Activated CD4-positive, alpha-beta T cell treated with anti-CD3 and anti-CD28 coated beads, Interleukin-2, Interleukin-4, amounts not matched to agents 100 ng/mL and 50 ng/mL, durations not matched to agents 16 hours and 8 hours (primary cell): ENCODE results near the gene PBX1.
"Not testable (repeated sequence)": the region's sequence is repeated elsewhere in the genome, so short reads cannot be mapped to it uniquely, and the experiment has no call there.

Experiments used
- DNase-seq: peaks from one replicate; pipeline ENCODE4 v3.0.0-alpha.2; 2020; ENCODE audit warnings: low spot score

The PBX1 gene

DNA sequence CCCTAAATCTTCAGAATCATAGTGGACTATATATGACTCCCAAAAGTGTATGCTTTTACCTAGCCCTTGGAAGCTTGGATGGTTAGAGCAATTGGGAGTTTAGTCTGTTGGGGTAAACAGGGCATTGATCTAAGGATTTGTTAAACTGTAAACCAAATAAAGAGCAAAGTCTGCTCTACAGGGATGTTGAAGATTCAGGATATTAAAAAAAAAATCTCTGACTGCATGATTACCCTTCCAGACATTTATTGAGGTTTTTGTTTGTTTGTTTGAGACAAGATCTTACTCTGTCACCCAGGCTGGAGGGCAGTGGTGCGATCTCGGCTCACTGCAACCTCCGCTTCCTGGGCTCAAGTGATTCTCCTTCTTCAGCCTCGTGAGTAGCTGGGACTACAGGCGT lies 31.6 kb downstream of the PBX1 start:
- no peak for DNase-seq

DNA sequence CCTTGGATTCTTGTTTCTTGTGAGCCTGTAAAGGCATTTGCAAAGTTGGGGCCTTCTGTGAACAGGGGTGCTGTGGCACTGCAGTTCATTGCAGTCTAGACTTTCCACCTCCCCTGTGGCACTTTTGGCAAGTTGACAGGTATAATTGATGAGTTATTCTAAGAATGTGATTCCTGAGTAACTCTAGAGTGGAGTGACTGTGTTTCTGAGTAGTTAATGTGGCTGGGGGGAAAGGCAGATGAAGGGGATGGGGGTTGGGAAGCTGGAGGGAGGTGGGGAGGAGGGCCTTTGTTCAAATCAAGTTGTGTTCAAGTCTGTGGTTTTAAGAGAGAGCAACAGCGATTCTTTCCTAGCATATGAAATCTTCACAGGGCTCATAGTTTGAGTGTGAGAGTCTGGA lies 32.9 kb downstream of the PBX1 start:
- no peak for DNase-seq

DNA sequence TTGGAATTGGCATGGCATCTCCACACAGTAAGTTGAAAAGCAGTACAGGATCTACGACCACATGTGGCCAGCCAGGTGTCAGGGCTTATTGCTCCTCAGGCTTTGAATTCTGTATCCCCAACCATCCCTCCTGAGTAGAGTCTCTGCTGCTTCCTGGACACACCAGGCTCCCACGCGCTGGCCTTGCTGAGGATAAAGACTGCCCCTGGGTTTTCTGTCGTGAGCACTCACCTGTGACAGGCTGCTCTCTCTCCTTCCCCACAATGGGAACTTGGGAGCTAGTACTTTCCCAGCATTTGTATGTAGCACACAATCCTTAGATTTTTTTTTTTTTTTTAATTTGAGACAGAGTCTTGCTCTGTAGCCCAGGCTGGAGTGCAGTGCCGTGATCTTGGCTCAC lies 33.6 kb downstream of the PBX1 start:
- no peak for DNase-seq

DNA sequence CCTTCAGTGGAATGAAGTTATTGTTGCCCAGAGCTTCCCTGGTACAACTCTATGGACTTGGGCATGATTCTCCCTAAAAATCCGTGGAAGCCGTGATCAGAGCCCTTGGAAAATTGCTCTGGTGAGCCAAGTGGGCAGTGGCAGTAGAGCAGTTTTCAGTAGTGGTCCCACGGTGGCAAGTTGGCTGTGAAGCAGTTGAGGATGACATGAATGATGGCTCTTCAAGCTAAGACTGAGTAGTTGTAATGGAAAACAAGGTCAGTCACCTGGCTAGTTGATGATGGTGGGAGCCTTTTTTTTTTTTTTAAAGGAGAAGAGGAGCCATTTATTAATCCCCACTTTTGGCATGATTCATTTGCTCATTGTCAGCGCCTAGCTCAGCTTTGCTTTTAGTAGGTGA lies 36.2 kb downstream of the PBX1 start:
- DNase-seq = no peak

DNA sequence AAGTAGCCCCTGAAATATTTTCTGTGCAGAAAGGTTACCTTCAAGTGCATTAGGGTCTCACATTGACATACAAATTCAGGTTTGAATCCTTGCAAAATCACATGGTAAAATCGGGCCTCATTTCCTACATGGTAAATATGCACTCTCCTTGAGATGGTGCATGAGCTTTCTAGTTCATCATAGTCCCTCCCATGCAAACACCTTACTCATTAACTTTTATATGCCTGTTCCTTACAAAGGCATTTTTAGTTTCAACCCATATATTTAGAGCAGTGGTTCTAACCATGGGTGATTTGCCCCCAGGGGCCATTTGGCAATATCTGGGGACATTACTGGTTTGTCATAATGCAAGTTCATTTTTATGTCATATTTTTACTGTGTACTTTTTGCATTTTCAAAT lies 37.2 kb downstream of the PBX1 start:
- DNase-seq = no peak

DNA sequence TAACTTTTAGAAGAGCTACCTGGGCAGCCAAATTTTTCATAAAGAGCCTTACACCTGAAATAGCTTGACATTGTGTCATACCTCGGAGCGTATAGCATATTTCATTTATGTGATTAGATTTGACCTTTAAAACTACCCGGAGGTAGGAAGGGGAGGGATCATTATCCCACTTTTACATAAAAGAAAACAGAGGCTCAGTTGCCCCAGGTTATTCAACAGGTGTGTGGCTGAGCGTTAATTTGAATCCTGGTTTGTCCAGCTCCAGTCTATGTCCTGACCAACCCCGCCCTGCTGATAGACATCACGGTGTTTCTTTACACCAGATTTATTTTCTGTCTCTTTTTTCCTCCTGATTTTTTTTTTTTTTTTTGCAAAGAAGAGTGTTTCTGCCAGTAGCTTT lies 39.7 kb downstream of the PBX1 start:
- no peak for DNase-seq

DNA sequence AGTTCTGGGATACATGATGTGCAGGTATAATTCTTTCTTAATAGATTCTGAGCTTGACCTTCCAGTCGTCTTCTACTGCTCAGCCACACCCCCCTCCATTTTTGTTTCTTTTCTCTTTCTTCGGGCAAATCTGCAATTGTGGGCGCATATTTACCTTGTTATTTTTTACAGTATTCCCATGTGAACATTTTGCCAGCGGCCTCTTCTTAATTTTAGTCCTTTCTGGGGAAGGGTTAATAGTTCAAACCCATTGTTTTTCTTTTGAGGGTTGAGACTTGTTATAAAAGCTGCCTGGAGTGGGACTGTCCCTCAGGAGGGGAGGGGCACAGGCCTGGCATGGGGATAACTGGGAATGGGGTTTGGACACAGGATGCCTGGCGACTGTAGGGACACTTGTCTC lies 40.3 kb downstream of the PBX1 start:
- DNase-seq = no peak

DNA sequence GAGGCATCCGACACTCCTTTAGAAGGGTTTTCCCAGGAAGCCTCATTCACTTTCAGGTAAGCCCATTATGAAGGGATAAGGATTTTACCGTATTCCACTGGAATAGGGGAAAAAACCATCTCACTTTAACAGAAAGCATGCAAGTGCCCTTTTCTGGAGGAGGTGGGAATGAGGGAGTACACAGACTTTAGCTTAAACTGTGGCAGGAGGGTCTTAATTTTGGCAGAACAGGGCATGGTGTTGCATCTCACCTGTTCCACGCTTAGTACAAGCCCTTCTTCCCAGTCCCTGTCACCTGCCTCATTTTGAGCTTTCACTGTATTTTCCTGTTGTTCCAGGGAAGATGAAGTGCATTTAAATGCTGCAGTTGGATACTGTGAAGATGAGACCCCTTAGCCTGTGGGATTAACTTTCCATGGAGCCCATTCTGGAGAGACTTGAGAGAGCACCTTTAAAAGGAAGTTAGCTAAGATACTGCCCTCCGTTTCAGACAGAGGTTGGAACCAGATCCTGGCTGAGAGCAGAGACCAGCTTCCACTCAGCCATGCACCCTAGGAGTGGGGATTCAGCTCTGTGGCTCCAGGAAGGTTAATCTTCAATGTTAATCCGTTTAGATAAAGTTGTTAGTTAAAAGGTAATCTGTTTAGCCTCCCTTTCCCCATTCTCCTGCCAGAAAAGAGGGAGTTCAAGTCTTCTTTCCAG lies 42.6 kb downstream of the PBX1 start:
- no peak for DNase-seq

DNA sequence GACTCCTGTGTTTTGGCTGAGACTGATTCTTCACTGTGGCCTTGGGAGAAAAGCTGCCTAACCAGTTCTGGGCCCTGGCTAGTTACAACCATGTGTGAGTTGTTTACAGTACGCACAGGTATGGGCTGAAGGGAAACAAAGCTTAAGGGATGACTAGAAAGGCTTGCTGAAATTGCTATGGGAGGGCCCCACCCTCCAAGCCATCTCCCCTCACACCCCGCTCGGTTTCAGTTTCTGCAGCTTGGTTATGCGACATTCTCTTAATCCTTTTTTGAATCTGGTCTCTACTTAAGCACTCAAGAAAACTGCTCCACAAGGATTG lies 43.1 kb downstream of the PBX1 start:
- no peak for DNase-seq

DNA sequence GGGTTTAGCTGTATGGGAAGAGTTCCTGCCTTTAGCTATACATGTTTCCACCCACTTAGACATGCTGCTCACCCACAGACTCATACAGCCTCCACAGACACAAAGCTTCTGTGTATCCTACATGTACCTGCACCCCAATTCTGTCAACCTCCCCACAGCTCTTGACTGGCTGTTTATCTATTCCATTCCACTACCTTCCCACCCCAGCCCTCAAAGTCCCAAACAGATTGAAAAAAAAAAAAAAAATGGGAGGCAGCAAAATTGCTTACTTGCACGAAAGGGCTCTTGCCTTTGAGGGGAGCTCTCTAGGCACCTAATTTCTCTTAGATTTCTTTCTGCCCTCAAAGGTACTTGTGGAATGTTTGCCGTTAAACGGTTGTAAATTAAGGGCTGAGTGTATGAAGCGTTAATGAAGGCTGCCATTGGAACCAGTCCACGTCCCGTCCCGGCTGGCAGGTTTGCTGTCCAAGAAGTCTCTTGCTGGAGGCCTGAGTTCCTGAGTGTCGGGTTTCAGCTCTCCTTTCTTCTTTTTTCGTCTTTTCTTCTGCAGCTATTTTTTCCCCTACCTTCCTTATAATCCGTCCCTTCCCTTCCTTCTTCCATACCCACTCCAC lies 43.6 kb downstream of the PBX1 start:
- DNase-seq = no peak

DNA sequence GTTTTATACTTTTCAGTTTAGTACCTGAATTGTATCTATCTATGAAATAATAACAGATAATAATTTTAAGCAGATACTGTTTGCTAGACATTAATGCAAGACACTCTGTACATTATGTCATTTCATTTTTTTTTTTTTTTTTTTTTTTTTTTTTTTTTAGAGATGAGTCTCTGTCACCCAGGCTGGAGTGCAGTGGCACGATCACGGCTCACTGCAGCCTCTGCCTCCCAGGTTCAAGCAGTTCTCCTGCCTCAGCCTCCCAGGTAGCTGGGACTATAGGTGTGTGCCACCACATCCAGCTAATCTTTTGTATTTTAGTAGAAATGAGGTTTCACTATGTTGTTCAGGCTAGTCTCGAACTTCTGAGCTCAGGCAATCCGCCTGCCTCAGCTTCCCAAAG lies 44.8 kb downstream of the PBX1 start:
- not testable (repeated sequence) for DNase-seq

DNA sequence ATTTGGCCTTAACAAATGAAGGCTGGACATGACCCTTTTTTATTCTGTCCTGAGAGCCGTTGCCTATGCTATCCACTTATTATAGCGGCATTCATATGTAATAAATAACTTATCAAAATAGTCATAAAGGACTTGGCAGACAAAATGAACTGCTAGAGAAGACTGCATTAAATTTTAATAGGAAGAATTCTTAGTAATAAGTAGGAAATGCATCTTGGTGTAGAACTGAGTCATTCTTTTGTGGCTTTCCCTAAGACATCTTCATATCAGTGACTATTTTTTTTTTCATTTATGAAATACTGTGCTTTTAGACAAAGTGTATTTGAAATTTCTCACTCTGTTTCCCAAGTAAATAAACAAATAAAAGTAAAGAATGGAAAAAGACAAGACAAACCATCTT lies 45.6 kb downstream of the PBX1 start:
- no peak for DNase-seq

DNA sequence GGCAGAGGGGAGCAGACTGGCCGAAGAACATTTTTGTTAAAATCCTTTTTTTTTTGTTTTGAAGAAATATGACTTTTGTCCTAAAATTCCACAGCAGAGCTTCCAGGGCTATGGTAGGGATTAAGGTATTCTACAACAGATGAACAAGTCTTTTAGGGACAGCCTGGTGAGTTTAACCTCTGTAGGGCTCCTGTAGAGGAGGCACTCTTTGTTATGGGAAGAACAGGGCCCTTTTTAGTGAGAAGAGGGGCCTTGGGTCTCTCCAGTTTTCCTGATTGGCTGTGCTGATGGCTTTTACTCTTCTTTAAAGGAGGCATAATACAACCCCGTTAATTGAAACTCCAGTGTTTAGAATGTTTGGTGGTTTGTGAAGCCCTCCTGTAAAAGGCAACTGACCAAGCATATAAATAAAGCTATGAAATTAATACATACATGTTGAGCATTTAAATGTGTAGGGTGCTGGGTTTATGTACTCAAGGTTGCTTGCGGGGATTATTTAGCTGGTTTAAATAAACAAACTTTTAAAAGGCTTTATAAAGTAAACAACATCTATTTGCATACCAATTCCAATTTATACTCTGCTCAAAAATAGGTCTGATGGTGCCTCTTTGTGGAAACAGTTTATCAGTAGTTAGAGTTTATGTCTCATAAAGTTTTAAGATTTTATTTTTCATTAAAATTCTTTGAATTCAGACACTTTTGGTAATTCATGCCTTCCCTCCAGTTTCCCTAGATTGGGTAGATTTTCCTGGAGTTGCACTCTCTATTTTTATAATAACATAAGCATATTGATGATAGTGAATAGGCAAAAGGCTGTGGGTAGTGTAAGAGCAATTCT lies 46.5 kb downstream of the PBX1 start:
- no peak for DNase-seq

DNA sequence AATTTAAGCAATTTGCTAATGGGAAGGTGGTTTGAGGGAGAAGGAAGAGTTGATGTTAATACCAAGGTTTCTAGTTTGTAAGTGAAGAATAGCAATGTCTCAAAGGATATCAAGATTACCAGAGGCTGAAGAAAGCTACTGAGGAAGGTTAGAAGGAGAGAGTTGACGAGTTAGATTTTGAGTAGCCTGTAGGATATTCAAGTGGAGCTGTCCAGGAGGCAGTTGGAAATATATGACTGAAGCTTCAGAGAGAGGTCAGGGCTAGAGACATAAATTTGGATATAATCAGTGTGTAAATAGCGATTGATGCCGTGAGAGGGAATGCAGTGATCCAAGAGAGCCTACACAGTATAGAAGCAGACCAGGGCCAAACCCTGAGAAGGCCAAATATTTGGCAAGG lies 48.4 kb downstream of the PBX1 start:
- no peak for DNase-seq

DNA sequence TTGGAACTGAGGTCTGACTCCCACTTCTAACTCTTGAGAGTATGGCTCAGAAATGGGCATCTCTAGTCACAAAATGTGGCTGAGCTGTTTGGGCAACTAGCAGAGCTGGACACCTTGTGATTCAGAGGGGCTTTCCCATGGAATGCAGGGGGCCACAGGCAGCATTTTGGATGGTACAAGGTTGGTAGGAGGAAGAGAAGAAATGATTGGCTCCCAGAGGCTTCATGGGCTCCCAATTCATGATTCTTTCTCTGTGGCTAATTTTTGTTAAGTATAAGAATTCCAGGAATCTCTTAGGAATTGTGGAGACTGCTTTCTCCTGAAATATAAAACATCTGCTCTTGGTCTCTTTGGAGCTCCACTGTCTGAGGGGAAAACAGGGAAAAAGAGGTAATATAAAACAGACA lies 49.7 kb downstream of the PBX1 start:
- no peak for DNase-seq

DNA sequence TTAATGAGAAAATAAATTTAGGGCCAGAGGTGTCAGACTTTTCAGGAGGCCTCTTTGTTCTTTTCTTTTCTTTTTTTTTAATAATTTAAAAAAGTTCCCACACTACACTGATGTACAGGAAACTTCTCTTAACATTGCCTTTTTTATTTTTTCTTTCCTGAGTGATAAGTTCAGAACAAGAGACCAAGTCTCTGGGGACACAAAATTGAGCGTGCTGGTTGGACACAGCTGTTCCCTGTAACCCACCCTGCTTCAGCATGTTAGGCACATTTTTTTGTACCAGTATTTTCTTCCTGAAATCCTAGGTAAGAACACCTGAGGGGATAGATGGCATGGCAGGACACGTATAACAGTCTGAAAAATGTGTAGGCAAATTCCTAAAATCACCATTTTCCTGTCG lies 50.1 kb downstream of the PBX1 start:
- no peak for DNase-seq

DNA sequence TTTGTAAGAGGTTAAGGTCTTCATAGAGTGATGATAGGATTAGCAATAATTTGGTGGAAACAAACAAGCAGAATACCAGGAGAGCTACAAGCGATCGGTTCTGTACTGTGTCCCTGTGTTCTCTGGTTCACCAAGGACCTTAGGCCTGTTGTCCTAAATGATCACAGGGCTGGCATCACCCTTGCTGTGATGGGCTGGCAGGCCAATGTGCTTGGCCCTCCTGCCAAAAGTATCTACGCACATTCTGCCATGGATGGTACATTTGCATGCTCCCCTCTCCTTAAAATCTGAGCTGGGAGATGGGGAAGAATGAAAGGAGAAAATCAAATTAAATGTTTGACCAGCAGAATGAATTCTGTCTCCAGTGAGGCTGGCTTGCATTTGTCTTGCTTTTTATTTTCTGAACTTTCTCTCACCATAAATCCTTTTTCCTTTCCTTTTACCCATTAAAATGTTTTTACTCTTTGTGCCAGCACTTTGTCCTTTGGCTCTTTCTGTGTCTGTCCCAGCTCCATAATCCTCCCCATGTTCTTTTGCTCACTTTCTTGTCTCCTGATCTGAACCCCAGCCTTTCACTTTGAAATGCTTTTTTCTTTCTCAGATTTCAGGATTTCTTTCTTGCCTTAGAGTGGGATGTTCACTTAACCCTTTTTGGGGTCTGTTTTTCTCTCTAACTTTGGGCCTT lies 51.7 kb downstream of the PBX1 start:
- no peak for DNase-seq

DNA sequence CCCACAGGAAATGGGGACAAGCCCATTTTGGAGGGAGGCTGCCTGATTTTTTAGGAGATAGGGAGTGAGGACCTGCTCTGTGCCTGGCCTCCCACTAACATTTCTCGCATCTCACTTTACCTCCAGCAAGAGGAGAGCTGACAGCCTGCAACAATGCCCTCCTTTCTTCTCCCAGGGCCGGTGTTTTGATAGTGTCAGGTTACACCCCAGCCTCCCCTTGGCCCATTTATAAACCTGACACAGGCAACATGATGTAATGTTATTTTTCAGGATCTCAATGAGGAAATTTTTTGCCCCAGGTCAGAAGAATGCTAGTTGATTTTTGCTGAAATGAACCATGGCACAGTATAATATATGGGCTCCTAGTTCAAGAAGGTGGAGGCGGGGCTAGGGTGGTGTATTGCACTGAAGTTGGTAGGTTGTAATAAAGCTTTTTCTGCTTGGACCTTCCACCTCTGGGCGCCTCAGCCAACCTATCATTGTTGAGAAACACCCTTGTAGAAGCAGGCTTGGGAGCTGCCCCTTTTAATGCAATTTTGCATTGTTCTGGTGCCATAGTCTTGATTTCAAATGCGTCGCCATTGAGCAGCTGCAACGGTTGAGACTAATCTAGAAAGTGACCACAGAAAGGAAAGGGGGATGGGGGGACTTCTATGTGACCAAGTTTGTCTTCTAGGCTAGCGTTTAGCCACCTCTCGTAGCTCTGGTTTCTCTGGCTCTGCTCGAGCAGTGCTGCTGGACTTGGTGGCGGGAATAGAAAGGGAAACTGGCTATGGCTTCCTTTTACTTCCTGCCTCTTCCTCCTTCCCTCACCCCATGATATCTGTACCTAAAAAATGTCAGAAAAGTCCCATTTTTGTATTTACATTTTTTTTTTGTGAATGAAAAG lies 53.0 kb downstream of the PBX1 start:
- no peak for DNase-seq

DNA sequence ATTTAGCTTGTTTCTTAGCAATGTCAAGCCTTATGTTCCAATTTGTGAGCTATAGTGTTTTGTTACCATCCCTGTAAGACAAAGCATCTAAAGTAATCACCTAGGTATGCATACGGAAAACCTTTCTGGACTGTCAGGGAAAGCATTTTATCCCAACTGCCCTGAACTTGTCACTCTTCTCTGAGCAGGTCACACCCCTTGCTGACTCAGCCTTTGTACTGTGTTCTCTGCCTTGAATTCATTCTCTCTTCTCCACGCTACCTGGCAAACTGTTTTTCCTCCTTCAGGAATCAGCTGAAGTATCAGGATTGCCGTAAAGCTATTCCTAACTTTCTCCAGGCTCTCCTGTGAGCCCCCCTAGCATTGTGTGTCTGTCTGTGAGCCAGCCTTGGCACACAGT lies 54.2 kb downstream of the PBX1 start:
- no peak for DNase-seq

DNA sequence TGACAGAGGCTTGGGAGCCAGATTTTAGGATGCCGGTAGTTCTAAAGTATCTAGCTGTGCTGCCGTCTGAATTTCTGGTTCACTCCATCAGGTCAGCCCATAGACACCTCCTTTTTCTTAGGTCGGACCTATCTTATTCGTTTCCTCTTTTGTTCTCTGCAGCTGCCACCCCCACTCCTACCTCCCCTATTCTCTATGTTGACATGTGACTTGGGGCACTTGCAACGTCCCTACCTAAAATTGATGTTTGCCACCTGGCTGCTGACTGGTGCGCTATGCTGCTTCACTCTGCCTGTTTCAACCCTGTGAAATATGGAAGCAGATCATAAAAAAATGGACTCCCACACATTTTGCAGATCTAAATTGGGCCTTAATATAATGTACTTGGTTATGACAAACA lies 55.3 kb downstream of the PBX1 start:
- DNase-seq = no peak

DNA sequence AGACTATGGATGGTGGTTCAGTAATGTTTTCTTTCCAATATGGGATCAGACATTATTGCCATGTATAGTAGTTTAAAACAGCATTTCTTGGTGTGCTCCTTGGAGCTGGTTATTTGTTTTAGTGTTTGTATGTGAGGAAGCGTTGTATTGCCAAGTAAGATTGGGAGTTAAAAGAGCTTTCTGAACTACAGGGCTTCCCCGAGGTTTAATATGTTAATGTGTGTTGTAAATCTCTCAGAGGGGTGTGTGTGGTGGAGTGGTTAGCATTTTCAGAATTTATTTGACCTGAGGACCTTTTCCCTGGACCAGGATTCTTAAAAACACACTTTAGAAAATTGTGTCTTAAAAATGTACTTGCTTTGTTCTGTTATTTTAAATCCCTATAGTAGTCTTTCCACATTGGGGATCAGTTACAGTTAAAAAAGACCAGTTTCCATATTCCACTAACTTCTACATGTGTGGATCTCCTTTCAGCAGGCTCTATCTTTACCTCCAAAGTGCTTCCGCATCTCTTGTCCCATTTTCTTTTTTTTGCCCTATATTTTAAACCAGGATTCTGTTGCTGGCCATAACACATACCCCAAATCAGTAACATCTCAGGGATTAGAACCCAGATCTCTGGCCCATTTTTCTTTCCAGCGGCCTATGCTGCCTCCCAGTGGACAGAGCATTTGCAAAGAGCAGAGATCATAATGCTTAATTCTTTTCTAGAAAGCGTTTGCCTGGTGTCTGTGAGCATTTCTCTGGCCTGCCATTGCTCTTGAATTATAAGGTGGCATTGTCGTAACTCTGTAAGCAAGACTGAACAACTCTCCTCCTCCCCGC lies 58.6 kb downstream of the PBX1 start:
- DNase-seq = no peak
